Measurements from ENCODE around the gene FMO5.

Gene FMO5

DNA sequence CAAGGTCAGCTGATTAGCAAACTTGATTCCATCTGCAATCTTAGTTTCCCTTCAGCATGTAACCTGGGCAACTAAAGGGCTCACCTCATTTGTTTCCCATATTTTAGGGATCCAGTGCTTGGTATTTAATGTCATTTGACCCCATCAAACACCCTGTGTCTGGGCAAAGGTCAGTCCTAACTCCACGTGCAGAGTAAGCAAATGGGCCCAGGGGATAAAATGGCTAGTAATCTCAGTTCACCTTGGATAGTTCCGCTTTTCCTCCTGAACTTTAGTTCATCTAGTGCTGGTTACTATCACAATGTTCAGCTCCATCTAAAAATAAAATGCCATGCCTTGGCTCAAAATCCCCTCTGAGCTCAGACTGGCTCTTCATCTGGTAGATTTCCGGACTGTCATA lies 72.4 kb downstream of the FMO5 start:
- no peak for TF ChIP-seq CTCF (IDR thresholded peaks at IDR 0.05; ENCODE audit: control extremely low read depth, extremely low read depth, low read depth, missing control alignments)
- no peak for DNase-seq (ENCODE audit: extremely low spot score)
- CTCF ChIA-PET, result interaction anchor here (1.6 kb wide), 1 partner anchor 23 kb away, joined by 3 read pairs; no protein-coding TSS in a partner anchor
- POLR2A ChIA-PET, result no interaction called here

DNA sequence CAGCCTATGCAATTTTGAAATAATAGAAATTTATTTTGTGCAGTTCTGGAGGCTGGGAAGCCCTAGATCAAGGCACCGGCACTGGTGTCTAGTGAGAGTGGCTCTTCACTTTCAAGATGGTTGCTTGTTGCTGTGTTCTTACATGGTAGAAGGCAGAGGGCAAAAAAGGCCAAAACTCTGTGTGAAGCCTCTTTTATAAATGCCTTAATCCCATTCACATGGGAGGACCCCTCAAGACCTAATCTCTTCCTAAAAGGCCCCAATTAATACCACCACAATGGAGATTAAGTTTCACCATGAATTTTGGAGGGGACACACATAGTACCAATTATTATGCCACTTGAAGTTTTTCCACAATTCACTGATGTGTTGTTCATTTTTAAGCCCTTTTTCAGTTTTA lies 73.9 kb downstream of the FMO5 start:
- ChIA-PET POLR2A (no interaction called here), CTCF (interaction anchor here (0.7 kb wide), 1 partner anchor 13 kb away, joined by 3 read pairs; no protein-coding TSS in a partner anchor)
- no peak for DNase-seq (ENCODE audit: extremely low spot score)
- TF ChIP-seq CTCF (IDR thresholded peaks at IDR 0.05; ENCODE audit: control extremely low read depth, extremely low read depth, low read depth, missing control alignments), result no peak

DNA sequence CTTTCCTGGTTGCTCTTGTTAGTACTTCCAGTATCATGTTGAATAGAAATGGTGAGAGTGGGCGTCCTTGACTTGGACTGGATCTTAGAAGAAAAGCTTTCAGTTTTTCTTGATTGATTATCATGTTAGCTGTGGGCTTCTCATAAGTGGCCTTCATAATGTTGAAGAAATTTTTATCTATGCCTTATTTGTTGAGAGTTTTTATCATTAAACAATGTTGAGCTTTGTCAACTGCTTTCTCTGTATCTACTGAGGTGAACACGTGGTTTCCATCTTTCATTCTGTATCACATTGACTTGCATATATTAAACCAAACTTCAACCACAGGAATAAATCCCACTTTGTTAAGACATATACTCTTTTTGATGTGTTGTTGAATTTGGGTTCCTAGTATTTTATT lies 82.3 kb downstream of the FMO5 start:
- ChIA-PET POLR2A (no interaction called here), CTCF (interaction anchor here (1.0 kb wide), 1 partner anchor 20 kb away, joined by 3 read pairs; no protein-coding TSS in a partner anchor)
- DNase-seq (ENCODE audit: extremely low spot score), result no peak
- TF ChIP-seq CTCF (IDR thresholded peaks at IDR 0.05; ENCODE audit: control extremely low read depth, extremely low read depth, low read depth, missing control alignments), result no peak
